DMS53 treated with DMSO at 0.1 percent for 48 hours (cell line): Measurements from ENCODE around the gene C11orf68.
A peak's percentile ranks its signal among the peaks of the same experiment; 100 is the strongest.

Source experiments
- DNase-seq: peaks from one replicate; lab custom pipeline; 2025; ENCODE audit not compliant: unreplicated experiment; lab: John Stamatoyannopoulos, UW

Gene C11orf68

DNA sequence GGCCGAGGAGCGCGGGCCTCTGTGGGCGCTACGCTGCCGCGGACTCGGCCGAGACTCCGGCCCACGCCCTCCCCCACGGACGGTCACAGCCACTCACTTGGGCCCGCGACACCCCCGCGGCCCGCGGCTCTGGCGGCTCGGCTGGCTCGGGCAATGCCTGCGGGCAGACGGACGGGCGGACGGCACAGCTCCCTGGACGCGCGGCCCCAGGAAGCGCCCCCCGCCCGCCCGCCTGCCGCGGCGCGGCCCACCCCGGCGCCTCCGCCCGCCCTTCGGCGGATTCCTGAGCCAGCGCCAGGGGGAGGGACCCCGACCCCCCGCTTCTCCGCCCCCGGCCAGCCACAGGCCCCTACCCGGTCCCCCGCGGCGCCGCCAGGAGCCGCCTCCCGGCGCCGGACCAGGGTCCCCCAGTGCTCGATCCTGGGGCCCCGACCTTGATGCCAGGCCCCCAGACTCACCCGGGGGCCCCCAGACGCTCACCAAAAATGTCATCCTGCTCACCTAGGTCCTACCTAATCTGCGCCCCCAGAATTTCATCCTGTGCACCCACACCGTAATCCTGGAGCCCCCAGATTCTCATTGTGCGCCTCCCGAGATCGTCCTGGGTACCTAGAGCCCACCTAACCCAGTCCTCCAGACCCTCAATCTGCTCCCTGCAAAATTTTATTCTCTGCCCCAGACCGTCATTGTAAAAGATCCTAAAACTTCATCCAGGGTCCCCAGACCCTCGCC lies 46.1 kb downstream of the C11orf68 start, which contains the start of gene EFEMP2:
Gene EFEMP2 (minus strand): TSS at position 215 of the 732 bp plus-strand sequence. CDS start 446 bp downstream, outside the sequence.
- DNase-seq, result no peak

- no peak for DNase-seq
Observed at GRCh38 chr11:65871811-65872548, 46.9 kb downstream of the C11orf68 start.

GRCh38 chr11:65870706-65871681 lies 47.9 kb downstream of the C11orf68 start:
- peak; percentile 19 for DNase-seq

GRCh38 chr11:65870307-65870658 lies 48.6 kb downstream of the C11orf68 start:
- DNase-seq, result no peak

DNA sequence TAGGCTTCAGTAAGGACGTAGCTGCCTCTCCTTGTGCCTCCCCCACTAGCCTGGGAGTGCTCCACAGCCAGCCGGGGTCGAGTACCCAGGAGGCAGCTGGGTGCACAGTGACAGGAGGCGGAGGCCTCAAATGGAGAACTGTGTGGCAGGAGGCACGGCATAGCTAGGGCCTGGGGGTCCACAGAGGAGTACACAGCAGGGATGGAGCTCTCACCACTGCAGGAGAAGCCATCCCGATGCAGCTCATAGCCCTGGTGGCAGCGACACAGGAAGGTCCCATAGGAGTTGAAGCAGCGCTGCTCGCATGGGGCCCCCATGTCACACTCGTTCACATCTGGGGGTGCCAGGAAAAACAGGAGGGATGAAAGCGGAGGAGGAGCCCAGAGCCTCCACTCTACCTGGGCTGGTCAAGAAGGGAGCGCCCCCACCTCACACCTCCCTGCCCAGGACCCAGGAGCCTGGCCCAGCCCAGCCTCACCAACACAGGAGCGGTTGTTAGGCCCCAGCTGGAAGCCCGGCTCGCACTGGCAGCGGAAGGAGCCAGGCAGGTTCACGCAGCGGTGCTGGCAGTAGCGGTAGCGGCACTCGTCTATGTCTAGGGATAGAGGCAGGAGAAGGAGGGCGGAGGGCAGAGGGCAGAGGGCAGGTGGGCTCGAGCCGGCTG lies 49.1 kb downstream of the C11orf68 start:
- no peak for DNase-seq

GRCh38 chr11:65868907-65869306 lies 50.0 kb downstream of the C11orf68 start:
- DNase-seq, result no peak

- no peak for DNase-seq
Observed at GRCh38 chr11:65868076-65868667, 50.7 kb downstream of the C11orf68 start.

DNA sequence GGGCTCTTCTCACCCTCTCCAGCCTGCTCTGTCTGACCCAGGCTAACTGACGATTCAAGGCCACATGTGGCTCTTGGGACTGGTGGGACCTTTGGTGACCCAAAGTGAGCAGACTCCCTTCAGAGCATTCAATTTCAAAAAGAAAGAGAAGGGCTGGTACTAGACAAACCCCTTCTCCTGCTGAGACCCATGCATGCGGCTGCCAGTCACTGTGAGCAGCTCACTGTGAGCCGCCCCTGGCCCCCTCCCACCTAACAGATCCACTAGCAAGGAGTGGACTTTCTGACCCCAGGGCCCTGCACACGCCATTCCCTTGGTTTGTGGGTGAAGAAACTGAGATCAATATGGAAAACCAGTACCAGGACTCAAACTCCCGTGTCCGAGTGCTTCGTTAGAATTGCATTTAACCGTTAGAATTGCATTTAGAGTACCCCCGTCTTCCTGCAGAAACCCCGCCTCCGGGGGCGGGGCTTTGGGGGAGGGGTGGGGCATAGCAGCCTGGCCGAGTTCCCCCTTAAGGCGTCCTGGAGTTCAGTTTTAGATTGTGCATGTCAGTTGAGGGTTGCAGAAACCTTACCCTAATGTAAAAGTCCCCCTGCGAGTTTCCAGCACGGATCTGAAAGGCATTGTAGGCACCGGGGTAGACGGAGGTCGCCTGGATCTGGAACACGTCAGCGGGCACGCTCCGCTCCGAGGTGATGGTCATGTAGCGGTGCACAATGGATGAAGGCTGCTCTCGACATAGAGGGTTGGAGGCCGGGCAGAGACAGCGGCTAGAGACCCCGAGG lies 51.4 kb downstream of the C11orf68 start:
- DNase-seq, result no peak
